ENCODE data around the gene MYH7B.

MYH7B gene

DNA sequence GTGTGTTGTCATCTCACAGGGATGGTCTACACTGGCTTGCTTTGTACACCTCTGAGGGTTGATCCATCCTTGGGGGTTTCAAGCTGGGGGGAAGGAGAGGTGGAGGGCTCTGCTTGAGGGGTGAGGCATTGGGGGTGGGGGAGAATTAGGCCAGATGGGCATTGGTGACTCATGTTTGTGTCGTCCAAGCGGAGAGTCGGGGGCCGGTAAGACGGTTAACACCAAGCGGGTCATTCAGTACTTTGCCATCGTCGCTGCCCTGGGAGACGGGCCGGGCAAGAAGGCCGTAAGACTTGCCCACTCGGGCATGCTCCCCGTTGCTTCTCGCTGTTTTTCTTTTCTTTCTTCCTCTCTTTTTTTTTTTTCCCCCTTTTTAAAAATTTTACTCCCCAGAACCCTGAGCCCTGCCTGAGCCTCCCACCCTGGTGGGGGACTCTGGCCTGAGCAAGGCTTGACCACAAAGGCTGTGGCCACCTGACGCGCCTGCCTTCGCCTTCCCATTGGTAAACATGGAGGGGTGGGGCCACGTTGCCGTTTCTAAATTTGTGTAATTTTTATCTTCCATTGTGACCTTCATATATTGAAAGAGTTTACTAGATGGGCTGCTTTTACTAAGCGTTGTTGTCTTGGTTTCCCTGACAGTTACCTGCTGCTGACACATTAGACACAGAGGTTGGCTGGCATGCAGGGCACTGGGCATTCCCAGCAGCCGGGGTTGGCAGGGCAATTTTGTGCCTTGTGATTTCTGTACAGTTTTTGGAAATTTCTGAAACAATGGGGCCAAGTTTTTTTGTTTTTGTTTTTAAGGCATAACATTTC is 26.8 kb downstream of the MYH7B start:
- TF ChIP-seq SP1 (IDR thresholded peaks at IDR 0.05) = no peak
- TF ChIP-seq HDGF (IDR thresholded peaks at IDR 0.05; ENCODE audit: borderline replicate concordance) = no peak
- no peak for TF ChIP-seq FOXA1 (IDR thresholded peaks at IDR 0.05)
- no peak for TF ChIP-seq LEF1 (IDR thresholded peaks at IDR 0.05; ENCODE audit: borderline replicate concordance)
- TF ChIP-seq ARNT (IDR thresholded peaks at IDR 0.05) = no peak
- TF ChIP-seq ZNF384 (IDR thresholded peaks at IDR 0.05) = no peak
- TF ChIP-seq, protein P1, sequence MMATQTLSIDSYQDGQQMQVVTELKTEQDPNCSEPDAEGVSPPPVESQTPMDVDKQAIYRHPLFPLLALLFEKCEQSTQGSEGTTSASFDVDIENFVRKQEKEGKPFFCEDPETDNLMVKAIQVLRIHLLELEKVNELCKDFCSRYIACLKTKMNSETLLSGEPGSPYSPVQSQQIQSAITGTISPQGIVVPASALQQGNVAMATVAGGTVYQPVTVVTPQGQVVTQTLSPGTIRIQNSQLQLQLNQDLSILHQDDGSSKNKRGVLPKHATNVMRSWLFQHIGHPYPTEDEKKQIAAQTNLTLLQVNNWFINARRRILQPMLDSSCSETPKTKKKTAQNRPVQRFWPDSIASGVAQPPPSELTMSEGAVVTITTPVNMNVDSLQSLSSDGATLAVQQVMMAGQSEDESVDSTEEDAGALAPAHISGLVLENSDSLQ (IDR thresholded peaks at IDR 0.05) = no peak
- no peak for TF ChIP-seq L3MBTL2 (conservative IDR thresholded peaks at IDR 0.05)
- no peak for TF ChIP-seq BHLHE40 (IDR thresholded peaks at IDR 0.05; ENCODE audit: borderline replicate concordance)
- no peak for TF ChIP-seq SUZ12 (IDR thresholded peaks at IDR 0.05)
- no peak for TF ChIP-seq ELF4 (IDR thresholded peaks at IDR 0.05)
- no peak for TF ChIP-seq CTBP1 (IDR thresholded peaks at IDR 0.05; ENCODE audit: borderline replicate concordance)
- CTCF ChIA-PET = no interaction called here
- POLR2A ChIA-PET = no interaction called here
- no peak for DNase-seq (ENCODE audit: extremely low spot score)

DNA sequence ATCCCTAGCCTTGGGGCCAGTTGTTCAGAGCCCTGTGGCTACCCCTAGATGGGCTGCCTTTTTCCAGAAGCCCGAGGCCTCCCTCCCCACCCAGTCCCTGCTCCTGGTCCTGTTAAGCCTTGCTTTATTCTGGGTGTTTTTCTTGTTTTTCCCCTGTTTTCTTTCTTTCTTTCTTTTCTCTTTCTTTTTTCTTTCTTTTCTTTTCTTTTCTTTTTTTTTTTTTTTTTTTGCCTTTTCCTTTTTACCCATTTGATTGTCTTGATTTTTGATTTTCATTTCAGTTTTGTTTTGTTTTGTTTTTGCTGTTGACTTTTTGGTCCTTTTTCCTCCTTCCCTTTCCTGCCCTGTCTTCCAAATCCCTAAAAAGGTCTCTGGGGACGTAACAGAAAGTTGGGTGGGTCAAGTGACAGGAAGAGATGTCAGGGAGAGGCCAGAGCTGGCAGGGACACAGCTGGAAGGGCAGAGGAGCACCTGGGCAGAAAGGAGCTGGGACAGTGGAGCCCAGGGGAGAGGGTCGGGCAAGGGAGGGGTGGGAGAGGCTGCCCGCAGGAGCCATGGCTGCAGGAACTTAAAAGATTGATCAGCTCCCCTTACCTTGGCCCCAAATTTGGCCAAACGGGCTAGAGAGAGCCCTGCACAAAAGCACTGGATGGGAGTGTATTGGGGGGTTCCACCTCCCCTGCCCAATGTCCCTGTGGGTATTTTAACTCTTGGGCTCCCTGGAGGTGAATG is 27.6 kb downstream of the MYH7B start:
- no peak for TF ChIP-seq HDGF (IDR thresholded peaks at IDR 0.05; ENCODE audit: borderline replicate concordance)
- no peak for TF ChIP-seq SUZ12 (IDR thresholded peaks at IDR 0.05)
- TF ChIP-seq FOXA1 (IDR thresholded peaks at IDR 0.05) = no peak
- no peak for TF ChIP-seq ELF4 (IDR thresholded peaks at IDR 0.05)
- no peak for TF ChIP-seq ARNT (IDR thresholded peaks at IDR 0.05)
- TF ChIP-seq TARDBP (IDR thresholded peaks at IDR 0.05) = no peak
- no peak for TF ChIP-seq FOXK2 (IDR thresholded peaks at IDR 0.05)
- TF ChIP-seq CTBP1 (IDR thresholded peaks at IDR 0.05; ENCODE audit: borderline replicate concordance) = no peak
- no peak for TF ChIP-seq ZNF384 (IDR thresholded peaks at IDR 0.05)
- TF ChIP-seq, protein P1 (IDR thresholded peaks at IDR 0.05) = no peak
- TF ChIP-seq BHLHE40 (IDR thresholded peaks at IDR 0.05; ENCODE audit: borderline replicate concordance) = no peak
- no peak for TF ChIP-seq SP1 (IDR thresholded peaks at IDR 0.05)
- TF ChIP-seq NFRKB (IDR thresholded peaks at IDR 0.05) = no peak
- no peak for TF ChIP-seq L3MBTL2 (conservative IDR thresholded peaks at IDR 0.05)
- TF ChIP-seq LEF1 (IDR thresholded peaks at IDR 0.05; ENCODE audit: borderline replicate concordance) = no peak
- TF ChIP-seq FOXM1 (IDR thresholded peaks at IDR 0.05; ENCODE audit: borderline replicate concordance) = no peak
- no peak for DNase-seq (ENCODE audit: extremely low spot score)
- ChIA-PET POLR2A (no interaction called here), CTCF (no interaction called here)

DNA sequence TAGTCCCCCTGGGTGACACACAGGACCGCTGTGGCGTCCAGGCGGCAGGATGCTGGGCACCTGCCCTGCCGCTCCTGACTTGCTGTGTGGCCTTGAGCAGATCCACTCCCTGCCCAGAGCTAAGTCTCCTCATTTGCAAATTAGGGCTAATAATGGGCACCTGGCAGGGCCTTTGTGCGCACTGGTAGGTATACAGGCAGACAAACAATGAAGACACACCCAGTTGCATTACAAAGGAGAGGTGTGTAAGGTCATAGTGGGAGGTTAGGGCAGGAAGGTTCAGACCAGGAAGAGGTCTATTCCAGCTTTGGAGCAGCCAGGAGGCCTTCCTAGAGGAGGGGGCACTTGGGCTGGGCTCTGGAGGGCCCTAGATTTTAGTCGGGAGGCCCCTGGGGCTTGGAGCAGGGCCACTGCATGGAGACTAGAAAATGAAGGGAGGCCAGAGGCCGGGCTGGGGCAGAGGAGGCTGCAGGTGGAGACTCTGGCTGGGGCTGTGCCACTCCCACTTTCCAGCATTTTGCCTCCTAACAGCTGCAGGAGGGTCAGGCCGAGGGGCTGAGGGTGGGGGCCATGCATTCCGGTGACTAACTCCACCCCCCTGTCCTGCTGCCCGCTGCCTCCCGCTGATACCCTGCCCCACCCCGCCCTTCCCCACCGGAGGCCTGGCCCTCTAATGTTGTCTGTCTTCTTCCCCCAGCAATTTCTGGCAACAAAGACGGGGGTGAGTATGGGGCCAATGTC is 28.5 kb downstream of the MYH7B start:
- ChIA-PET POLR2A (no interaction called here), CTCF (no interaction called here)
- no peak for TF ChIP-seq ZNF384 (IDR thresholded peaks at IDR 0.05)
- TF ChIP-seq NFRKB (IDR thresholded peaks at IDR 0.05) = no peak
- no peak for TF ChIP-seq ARNT (IDR thresholded peaks at IDR 0.05)
- no peak for TF ChIP-seq FOXK2 (IDR thresholded peaks at IDR 0.05)
- TF ChIP-seq FOXM1 (IDR thresholded peaks at IDR 0.05; ENCODE audit: borderline replicate concordance) = no peak
- no peak for TF ChIP-seq CTBP1 (IDR thresholded peaks at IDR 0.05; ENCODE audit: borderline replicate concordance)
- TF ChIP-seq, protein P1 (IDR thresholded peaks at IDR 0.05) = no peak
- TF ChIP-seq SP1 (IDR thresholded peaks at IDR 0.05) = no peak
- no peak for TF ChIP-seq HDGF (IDR thresholded peaks at IDR 0.05; ENCODE audit: borderline replicate concordance)
- TF ChIP-seq ELF4 (IDR thresholded peaks at IDR 0.05) = no peak
- no peak for TF ChIP-seq LEF1 (IDR thresholded peaks at IDR 0.05; ENCODE audit: borderline replicate concordance)
- no peak for TF ChIP-seq SUZ12 (IDR thresholded peaks at IDR 0.05)
- TF ChIP-seq L3MBTL2 (conservative IDR thresholded peaks at IDR 0.05) = no peak
- TF ChIP-seq FOXA1 (IDR thresholded peaks at IDR 0.05) = no peak
- DNase-seq (ENCODE audit: extremely low spot score) = no peak

DNA sequence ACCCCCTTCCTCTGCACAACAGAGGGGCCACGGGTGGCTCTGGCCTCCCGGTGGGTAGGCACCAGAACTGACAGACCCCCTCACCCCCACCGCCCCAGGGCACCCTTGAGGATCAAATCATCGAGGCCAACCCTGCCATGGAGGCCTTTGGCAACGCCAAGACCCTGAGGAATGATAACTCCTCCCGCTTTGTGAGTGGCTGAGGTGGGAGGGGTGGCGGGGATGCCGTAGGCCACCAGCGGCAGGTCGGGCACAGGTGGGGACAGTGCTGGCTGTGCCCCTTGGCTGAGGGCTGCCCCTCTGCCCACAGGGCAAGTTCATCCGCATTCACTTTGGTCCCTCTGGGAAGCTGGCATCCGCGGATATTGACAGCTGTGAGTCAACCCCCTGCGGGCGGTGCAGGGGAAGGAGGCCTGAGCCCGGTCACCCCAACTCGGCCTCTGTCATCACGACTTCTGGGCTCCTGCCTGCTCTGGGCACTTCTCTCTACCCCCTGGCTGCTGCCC is 29.1 kb downstream of the MYH7B start:
- ChIA-PET CTCF (no interaction called here), POLR2A (no interaction called here)
- DNase-seq (ENCODE audit: extremely low spot score) = no peak
- TF ChIP-seq ZNF384 (IDR thresholded peaks at IDR 0.05) (no peak), NFRKB (IDR thresholded peaks at IDR 0.05) (no peak), LEF1 (IDR thresholded peaks at IDR 0.05; ENCODE audit: borderline replicate concordance) (no peak), L3MBTL2 (conservative IDR thresholded peaks at IDR 0.05) (no peak), TARDBP (IDR thresholded peaks at IDR 0.05) (no peak), SUZ12 (IDR thresholded peaks at IDR 0.05) (no peak)

DNA sequence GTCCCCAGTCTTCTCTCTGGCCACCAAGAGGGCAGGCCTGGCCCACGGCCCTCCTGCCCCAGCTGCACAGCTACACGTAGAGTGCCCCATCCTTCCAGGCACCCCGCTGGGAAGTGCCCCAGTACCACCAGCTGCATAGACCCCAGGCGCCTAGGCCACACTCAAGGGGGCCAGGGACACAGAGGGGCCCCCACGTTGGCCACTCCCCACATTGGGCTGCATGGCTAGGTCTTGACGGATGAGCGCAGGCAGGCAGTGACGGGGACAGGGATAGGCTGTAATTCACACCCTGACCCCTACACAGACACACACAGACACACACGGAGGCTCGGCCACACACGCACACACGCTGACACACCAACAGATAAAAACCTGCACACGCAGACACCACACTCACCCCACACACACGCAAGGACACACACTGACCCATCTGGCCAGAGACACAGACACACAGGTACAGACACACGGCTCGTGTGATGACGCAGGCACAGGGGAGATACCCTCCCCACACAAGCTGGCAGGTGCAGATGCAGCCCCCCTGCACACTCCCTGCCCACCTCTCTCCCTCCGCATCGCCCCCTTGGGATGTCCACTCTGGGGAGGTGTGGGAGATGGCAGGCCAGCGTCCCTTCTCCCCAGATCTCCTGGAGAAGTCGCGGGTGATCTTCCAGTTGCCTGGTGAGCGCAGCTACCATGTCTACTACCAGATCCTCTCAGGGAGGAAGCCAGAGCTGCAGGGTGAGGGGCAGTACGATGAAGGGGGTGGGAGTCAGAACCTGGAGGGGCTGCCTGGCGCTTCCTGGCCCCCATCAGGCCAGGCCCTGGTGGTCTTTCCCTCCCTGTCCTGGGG is 30.0 kb downstream of the MYH7B start:
- CTCF ChIA-PET = no interaction called here
- DNase-seq (ENCODE audit: extremely low spot score) = no peak
- TF ChIP-seq SP1 (IDR thresholded peaks at IDR 0.05) (no peak), ARNT (IDR thresholded peaks at IDR 0.05) (no peak), ELF4 (IDR thresholded peaks at IDR 0.05) (no peak), ZNF384 (IDR thresholded peaks at IDR 0.05) (no peak), HDGF (IDR thresholded peaks at IDR 0.05; ENCODE audit: borderline replicate concordance) (no peak), TARDBP (IDR thresholded peaks at IDR 0.05) (no peak), LEF1 (IDR thresholded peaks at IDR 0.05; ENCODE audit: borderline replicate concordance) (no peak), CTBP1 (IDR thresholded peaks at IDR 0.05; ENCODE audit: borderline replicate concordance) (no peak), NFRKB (IDR thresholded peaks at IDR 0.05) (no peak), FOXA1 (IDR thresholded peaks at IDR 0.05) (no peak), SUZ12 (IDR thresholded peaks at IDR 0.05) (no peak), L3MBTL2 (conservative IDR thresholded peaks at IDR 0.05) (no peak), FOXM1 (IDR thresholded peaks at IDR 0.05; ENCODE audit: borderline replicate concordance) (no peak), BHLHE40 (IDR thresholded peaks at IDR 0.05; ENCODE audit: borderline replicate concordance) (no peak), FOXK2 (IDR thresholded peaks at IDR 0.05) (no peak)
- TF ChIP-seq, protein P1 (IDR thresholded peaks at IDR 0.05) = no peak
- POLR2A ChIA-PET = no interaction called here
